ENCODE data around the gene TXNDC11. TPM values are rescaled to one million over a fixed set of nuclear protein-coding genes. Genes with fewer than 3 reads are reported as not detected.

TXNDC11 gene
- total RNA-seq, 2 experiments from 2014 or later = 30.1 to 34.4 TPM

DNA sequence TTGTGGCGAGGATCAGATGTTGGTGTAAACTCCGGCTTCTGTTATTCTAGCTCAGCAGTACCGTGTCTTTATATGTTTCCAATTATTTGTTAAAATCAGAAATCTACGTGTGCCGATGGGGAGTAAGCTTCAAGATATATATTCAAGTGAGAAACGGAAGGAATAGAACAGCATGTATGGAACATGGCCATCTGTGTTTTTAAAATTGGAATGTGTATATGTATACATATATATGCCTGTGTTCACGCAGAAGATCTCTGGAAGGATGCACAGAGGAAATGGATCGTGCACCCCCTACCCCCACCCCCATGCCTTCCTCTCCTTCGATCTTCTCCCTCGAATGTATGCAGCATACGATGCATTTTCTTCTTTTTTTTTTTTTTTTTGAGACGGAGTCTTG is 82.1 kb downstream of the TXNDC11 start:
- Mint-ChIP-seq H3K4me1 (ENCODE audit: low read depth) (peaks cover 26% of the 10 kb centered on the region), H3K27ac (no peak overlapping the region), H3K9me3 (ENCODE audit: insufficient read depth) (no peaks in the 10 kb centered on the region), H3K4me3 (no peak overlapping the region), H3K36me3 (ENCODE audit: low read depth) (no peaks in the 10 kb centered on the region), H3K27me3 (ENCODE audit: low read depth) (peaks cover 4% of the 10 kb centered on the region)
- ATAC-seq (no peak), DNase-seq (no peak)
- POLR2A ChIA-PET = interaction anchor here (1.2 kb wide), 1 partner anchor 8 kb away, joined by 4 read pairs; the partner anchor contains the start of gene SNN
- CTCF ChIA-PET = interaction anchor here (2.2 to 2.8 kb wide), 2 partner anchors 19 to 128 kb away, joined by 7 to 11 read pairs; no protein-coding TSS in a partner anchor

DNA sequence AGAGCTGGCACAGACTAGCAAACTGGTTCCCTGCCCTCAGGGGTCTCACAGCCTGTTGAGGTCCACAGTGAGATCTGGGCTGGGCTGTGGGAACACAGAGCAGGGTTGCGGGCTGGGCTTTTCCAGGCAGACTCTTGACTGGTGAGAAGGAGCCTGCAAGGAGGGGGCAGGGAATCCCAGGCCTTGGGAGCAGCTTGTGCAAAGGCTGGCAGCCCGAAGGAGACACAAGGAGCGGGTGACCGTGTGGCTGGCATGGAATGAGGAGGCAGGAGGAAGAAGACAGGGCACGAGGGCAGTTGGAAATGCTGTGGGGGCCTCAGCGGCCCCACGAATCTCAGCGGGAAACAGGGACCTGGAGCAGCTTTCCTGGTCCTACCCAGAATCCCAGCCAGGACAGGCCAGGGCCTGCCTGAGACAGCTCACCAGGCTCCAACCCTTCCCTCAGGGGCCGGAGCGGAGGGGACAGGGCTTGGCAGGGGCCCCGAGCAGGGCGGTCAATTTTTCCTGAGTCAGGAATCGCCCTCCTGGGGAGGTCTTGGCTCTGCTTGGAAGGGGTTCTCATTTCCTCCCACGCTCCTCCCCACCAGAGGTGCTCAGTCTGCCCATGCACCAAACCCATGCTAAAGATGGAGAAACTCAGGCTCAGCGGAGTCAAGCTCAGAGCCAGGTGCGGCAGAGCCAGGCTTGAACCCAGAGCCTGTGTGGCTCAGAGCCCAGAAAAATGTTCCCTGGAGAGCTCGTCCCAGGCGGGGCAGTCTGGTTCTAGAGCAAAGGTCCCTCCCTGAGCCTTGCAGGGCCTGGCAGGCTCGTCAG is 83.6 kb downstream of the TXNDC11 start:
- Mint-ChIP-seq H3K36me3 (ENCODE audit: low read depth) (no peaks in the 10 kb centered on the region), H3K27ac (no peak overlapping the region), H3K9me3 (ENCODE audit: insufficient read depth) (no peaks in the 10 kb centered on the region), H3K27me3 (ENCODE audit: low read depth) (peaks cover 4% of the 10 kb centered on the region), H3K4me3 (no peak overlapping the region), H3K4me1 (ENCODE audit: low read depth) (peaks cover 24% of the 10 kb centered on the region)
- POLR2A ChIA-PET = no interaction called here
- DNase-seq (no peak), ATAC-seq (no peak)
- CTCF ChIA-PET = interaction anchor here (1.4 to 2.8 kb wide), 3 partner anchors 18 to 696 kb away, joined by 3 to 11 read pairs (median 7); no protein-coding TSS in a partner anchor

DNA sequence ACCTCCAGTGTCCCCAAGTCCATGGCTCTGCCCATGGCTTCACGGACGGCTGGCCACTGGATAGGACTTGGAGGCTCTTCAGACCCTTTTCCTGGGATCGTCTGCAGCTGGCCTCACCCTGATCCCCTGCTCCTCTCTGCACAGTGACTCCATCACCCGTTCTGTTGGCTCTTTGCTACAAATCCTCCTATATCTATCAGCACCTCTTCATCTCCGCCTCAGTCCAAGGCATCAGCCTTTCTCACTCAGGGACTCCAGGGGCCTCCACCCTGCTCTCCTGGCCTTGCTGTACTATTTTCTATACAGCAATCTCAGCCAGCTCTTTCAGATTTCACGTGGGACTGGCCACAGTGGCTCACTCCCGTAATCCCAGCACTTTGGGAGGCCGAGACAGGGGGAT is 85.1 kb downstream of the TXNDC11 start:
- Mint-ChIP-seq H3K36me3 (ENCODE audit: low read depth) (no peaks in the 10 kb centered on the region), H3K27me3 (ENCODE audit: low read depth) (peaks cover 11% of the 10 kb centered on the region), H3K4me3 (no peak overlapping the region), H3K27ac (no peak overlapping the region), H3K4me1 (ENCODE audit: low read depth) (peaks cover 21% of the 10 kb centered on the region), H3K9me3 (ENCODE audit: insufficient read depth) (no peaks in the 10 kb centered on the region)
- ChIA-PET POLR2A (no interaction called here), CTCF (no interaction called here)
- no peak for DNase-seq
- ATAC-seq = no peak

DNA sequence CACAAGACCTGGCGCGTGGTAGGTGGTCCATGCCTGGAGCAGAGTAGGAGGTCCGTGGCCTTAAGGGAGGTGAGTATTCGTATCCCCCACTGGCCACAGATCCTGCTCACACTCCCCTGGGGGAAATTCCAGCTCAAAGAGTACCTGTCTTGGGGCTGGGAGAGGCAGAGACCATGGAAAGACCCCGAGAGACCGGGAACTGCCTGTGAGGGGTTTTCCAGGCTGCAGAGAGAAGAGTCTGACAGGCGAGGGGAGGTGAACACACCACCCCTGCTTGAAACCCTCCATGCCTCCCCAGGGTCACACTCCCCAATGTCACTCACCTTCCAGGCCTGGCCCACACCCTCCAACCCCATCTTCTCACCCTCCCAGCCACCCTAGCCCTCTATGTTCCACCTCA is 87.0 kb downstream of the TXNDC11 start:
- H3K27me3 Mint-ChIP-seq (ENCODE audit: low read depth) = peaks cover 14% of the 10 kb centered on the region
- DNase-seq = no peak
- H3K36me3 Mint-ChIP-seq (ENCODE audit: low read depth) = no peaks in the 10 kb centered on the region
- H3K9me3 Mint-ChIP-seq (ENCODE audit: insufficient read depth) = no peaks in the 10 kb centered on the region
- no peak overlapping the region for H3K27ac Mint-ChIP-seq
- POLR2A ChIA-PET = interaction anchor here (0.6 kb wide), 1 partner anchor 9 kb away, joined by 3 read pairs; no protein-coding TSS in a partner anchor
- CTCF ChIA-PET = interaction anchor here (1.1 to 1.4 kb wide), 3 partner anchors 53 to 124 kb away, joined by 3 to 4 read pairs (median 3); no protein-coding TSS in a partner anchor
- H3K4me1 Mint-ChIP-seq (ENCODE audit: low read depth) = peaks cover 21% of the 10 kb centered on the region
- no peak for ATAC-seq
- H3K4me3 Mint-ChIP-seq = no peak overlapping the region

DNA sequence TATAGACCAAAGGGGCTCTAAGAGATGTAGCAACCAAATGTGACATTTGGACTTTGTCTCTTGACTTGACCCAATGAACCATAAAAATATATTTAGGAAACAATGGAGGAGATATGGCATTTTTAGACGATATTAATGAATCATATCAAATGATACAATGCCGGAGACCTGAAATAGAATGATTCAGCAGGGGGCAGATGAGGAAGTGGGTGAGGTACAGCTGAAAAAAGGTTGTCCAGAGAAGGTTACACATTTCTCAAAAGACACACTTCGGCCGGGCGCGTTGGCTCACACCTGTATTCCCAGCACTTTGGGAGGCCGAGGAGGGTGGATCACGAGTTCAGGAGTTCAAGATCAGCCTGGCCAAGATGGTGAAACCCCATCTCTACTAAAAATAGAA is 90.9 kb downstream of the TXNDC11 start:
- H3K27me3 Mint-ChIP-seq (ENCODE audit: low read depth) = peaks cover 12% of the 10 kb centered on the region
- no peaks in the 10 kb centered on the region for H3K9me3 Mint-ChIP-seq (ENCODE audit: insufficient read depth)
- ChIA-PET CTCF (interaction anchor here (1.2 to 3.6 kb wide), 2 partner anchors 9 to 120 kb away, joined by 3 to 16 read pairs; no protein-coding TSS in a partner anchor), POLR2A (no interaction called here)
- no peak overlapping the region for H3K4me3 Mint-ChIP-seq
- ATAC-seq (no peak), DNase-seq (no peak)
- peaks cover 18% of the 10 kb centered on the region for H3K4me1 Mint-ChIP-seq (ENCODE audit: low read depth)
- no peaks in the 10 kb centered on the region for H3K36me3 Mint-ChIP-seq (ENCODE audit: low read depth)
- H3K27ac Mint-ChIP-seq = no peak overlapping the region

DNA sequence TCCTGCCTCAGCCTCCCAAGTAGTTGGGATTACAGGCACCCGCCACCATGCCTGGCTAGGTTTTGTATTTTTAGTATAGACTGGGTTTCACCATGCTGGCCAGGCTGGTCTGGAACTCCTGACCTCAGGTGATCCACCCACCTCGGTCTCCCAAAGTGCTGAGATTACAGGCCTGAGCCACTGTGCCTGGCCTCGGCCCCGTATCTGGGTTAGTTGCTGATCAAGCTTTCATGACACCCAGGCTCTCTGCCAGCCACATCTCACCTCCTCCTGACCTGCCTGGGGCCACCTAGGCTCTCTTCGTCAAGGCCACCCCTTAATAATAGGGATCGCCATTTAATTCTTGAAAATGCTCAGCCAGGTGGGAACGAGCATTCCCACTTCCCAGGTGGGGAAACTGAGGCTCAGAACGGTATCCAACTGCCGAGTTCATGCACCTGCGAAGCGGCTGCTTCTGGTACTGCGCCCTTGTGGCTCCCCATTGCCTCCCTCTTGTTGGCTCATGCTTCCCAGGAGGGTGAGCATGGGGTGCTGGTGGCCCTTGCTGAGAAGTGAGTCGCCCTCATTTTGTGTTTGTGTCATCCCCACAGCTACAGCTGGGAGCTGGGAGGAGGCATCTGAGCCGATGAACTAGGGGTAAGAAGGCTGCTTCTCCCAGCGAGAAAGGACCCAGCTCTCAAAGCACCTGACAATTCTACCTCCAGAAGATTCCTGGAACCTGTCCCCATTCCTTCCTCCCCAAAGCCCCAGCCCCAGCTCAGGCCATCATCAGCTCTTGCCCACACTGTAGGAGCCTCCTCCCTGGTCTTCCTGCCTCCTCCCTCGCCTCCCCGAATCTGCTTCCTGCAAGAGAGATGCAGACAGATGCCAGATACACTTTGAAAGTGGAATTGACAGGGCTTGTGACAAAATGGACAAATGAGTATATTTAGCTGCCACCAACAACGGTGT is 91.7 kb downstream of the TXNDC11 start:
- ChIA-PET POLR2A (interaction anchor here (0.6 kb wide), 1 partner anchor 10 kb away, joined by 3 read pairs; no protein-coding TSS in a partner anchor), CTCF (interaction anchor here (1.2 to 3.6 kb wide), 2 partner anchors 8 to 119 kb away, joined by 3 to 16 read pairs; no protein-coding TSS in a partner anchor)
- no peak for ATAC-seq
- no peaks in the 10 kb centered on the region for H3K36me3 Mint-ChIP-seq (ENCODE audit: low read depth)
- H3K9me3 Mint-ChIP-seq (ENCODE audit: insufficient read depth) = no peaks in the 10 kb centered on the region
- peaks cover 18% of the 10 kb centered on the region for H3K4me1 Mint-ChIP-seq (ENCODE audit: low read depth)
- peaks cover 12% of the 10 kb centered on the region for H3K27me3 Mint-ChIP-seq (ENCODE audit: low read depth)
- no peak for DNase-seq
- H3K27ac Mint-ChIP-seq = no peak overlapping the region
- H3K4me3 Mint-ChIP-seq = no peak overlapping the region

DNA sequence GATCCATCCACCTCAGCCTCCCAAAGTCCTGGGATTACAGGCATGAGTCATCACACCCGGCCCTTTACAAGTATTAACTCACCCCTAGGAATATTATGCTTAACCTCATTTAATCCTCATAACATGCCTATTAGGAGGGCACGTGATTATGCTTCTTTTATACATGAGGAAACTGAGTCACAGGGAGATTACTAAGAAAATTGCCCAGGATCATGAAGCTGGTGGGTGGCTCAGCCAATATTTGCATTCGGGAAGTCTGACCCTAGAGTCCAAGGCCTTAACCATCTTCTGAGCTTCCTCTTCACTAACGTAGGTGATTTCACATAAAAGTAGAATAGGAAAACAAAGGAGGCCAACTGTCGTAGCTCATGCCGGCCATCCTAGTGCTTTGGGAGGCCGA is 93.4 kb downstream of the TXNDC11 start:
- CTCF ChIA-PET = interaction anchor here (0.8 to 3.6 kb wide), 2 partner anchors 16 to 117 kb away, joined by 4 to 16 read pairs; no protein-coding TSS in a partner anchor
- Mint-ChIP-seq H3K36me3 (ENCODE audit: low read depth) (no peaks in the 10 kb centered on the region), H3K27ac (no peak overlapping the region), H3K4me3 (no peak overlapping the region), H3K9me3 (ENCODE audit: insufficient read depth) (no peaks in the 10 kb centered on the region), H3K4me1 (ENCODE audit: low read depth) (peaks cover 8% of the 10 kb centered on the region), H3K27me3 (ENCODE audit: low read depth) (peaks cover 12% of the 10 kb centered on the region)
- ATAC-seq (no peak), DNase-seq (no peak)
- POLR2A ChIA-PET = no interaction called here

DNA sequence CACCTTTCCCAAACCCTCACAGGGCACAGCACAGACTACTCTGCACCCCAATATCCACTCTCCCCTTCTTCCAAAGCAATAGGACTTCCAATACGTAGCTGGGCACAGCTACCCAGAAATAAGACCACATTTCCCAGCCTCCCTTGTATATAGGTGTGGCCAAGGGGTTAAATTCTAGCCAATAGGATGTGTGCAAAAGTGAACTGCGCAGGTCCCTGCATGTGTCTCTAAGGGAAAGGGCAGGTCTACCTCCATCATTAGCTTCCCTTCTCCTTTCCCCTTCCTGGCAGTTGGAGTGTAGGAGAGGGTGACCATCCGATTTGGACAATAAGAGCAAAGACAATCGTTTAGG is 99.9 kb downstream of the TXNDC11 start:
- H3K9me3 Mint-ChIP-seq (ENCODE audit: insufficient read depth) = no peaks in the 10 kb centered on the region

DNA sequence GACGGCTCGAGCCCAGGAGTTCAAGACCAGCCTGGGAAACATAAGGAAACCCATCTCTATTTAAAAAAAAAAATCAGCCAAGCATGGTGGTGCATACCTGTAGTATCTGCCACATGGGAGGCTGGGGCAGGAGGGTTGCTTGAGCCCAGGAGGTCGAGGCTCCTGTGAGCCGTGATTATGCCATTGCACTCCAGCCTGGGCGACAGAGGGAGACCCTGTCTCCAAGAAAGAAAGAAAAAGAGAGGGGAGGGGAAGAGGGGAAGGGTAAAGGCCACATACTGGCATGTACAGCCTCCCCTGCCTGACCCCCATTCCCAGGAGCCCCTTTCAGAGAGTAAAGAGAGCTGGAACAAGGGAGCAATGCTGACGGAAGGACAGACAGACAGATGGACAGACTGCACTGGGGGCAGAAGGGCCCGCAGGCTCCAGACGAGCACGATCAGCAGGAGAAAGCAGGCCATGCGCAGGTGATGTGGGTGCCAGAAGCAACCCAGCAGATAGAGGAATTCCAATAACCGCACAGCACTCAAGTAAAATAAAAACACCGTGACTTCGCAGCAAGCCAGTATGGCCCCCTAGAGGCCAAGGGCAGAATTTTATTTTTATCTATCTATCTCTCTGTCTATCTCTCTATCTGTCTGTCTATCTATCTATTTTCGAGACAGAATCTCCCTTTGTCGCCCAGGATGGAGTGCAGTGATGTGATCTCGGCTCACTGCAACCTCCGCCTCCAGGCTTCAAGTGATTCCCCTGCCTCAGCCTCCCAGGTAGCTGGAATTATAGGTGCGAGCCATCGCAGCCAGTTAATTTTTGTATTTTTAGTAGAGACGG is 101.5 kb downstream of the TXNDC11 start:
- Mint-ChIP-seq H3K27me3 (ENCODE audit: low read depth) (peaks cover 13% of the 10 kb centered on the region), H3K36me3 (ENCODE audit: low read depth) (no peaks in the 10 kb centered on the region), H3K27ac (no peak overlapping the region), H3K4me1 (ENCODE audit: low read depth) (peaks cover 8% of the 10 kb centered on the region), H3K9me3 (ENCODE audit: insufficient read depth) (no peaks in the 10 kb centered on the region), H3K4me3 (no peak overlapping the region)
- CTCF ChIA-PET = interaction anchor here (0.6 to 5.8 kb wide), 19 partner anchors 10 to 234 kb away, joined by 3 to 70 read pairs (median 6); no protein-coding TSS in a partner anchor
- POLR2A ChIA-PET = interaction anchor here (0.6 kb wide), 1 partner anchor 9 kb away, joined by 3 read pairs; no protein-coding TSS in a partner anchor
- peak; percentile 52 for DNase-seq
- ATAC-seq = peak; percentile 76

More for the DNA sequence above, 99.9 kb downstream of the TXNDC11 start:
- no peak overlapping the region for H3K4me3 Mint-ChIP-seq
- peaks cover 8% of the 10 kb centered on the region for H3K4me1 Mint-ChIP-seq (ENCODE audit: low read depth)
- DNase-seq (no peak), ATAC-seq (no peak)
- peaks cover 16% of the 10 kb centered on the region for H3K27me3 Mint-ChIP-seq (ENCODE audit: low read depth)
- CTCF ChIA-PET = interaction anchor here (0.7 to 5.8 kb wide), 12 partner anchors 9 to 678 kb away, joined by 3 to 70 read pairs (median 4); no protein-coding TSS in a partner anchor
- H3K27ac Mint-ChIP-seq = no peak overlapping the region
- POLR2A ChIA-PET = no interaction called here
- no peaks in the 10 kb centered on the region for H3K36me3 Mint-ChIP-seq (ENCODE audit: low read depth)

DNA sequence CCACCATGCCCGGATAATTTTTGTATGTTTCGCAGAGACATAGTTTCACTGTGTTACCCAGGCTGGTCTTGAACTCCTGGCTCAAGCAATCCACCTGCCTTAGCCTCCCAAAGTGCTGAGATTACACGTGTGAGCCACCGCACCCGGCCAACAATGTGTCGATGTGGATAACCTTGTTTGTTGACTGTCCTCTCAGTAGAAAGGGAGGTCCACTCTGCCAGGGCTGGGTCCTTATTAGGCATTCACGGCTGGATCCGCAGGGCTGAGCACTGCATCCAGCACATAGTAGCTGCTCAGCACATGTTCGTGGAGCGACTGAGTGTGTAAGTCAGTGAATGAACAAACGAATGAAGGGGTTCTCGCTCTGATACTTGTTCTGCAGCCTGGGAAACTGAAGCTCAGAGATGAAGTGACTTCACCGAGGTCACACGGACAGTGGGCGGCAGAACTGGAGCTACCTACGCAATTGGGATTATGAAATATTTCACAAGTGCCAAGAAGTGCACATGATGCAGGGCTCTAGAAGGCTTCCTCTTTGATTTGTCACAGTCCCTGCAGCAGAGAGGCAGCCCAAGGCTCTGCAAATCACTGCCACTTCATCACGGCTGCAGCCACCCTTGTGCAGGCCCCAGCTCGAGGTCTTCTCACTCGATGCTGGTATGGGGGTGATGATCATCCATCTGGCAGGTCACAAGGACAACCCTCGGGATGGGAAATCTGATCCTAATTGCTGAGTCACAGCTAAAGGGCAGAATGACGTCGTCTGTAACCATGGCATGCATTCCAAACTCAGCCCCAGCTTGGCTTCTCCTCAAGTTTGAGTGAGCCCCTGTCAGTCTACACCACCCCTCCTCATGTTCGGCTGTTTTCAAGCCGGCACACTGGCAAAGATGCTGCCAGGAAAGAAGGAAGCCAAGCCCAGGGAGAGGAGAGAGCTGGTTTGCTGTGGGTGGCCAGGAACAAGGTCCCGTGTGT is 102.4 kb downstream of the TXNDC11 start:
- ChIA-PET CTCF (interaction anchor here (0.6 to 5.8 kb wide), 23 partner anchors 9 to 233 kb away, joined by 3 to 70 read pairs (median 5); no protein-coding TSS in a partner anchor), POLR2A (no interaction called here)
- peaks cover 8% of the 10 kb centered on the region for H3K4me1 Mint-ChIP-seq (ENCODE audit: low read depth)
- peaks cover 13% of the 10 kb centered on the region for H3K27me3 Mint-ChIP-seq (ENCODE audit: low read depth)
- H3K4me3 Mint-ChIP-seq = no peak overlapping the region
- no peaks in the 10 kb centered on the region for H3K9me3 Mint-ChIP-seq (ENCODE audit: insufficient read depth)
- H3K27ac Mint-ChIP-seq = no peak overlapping the region
- ATAC-seq = no peak
- no peak for DNase-seq
- H3K36me3 Mint-ChIP-seq (ENCODE audit: low read depth) = no peaks in the 10 kb centered on the region
